GM23248 (cell line): ENCODE results near the gene IFNG.

Source experiments
- EZH2 ChIP-seq: fragments of 200-600 bp; sonication (generic); IDR thresholded peaks from 2 replicates; pipeline ENCODE4 v1.6.1; 2018; ENCODE audit warnings: antibody characterized with exemption, mild to moderate bottlenecking; ENCODE audit not compliant: insufficient read depth, poor library complexity, severe bottlenecking
- EZH2phosphoT487 ChIP-seq: fragments of 200-600 bp; sonication (generic); IDR thresholded peaks from 2 replicates; pipeline ENCODE4 v1.6.1; 2018; ENCODE audit warnings: antibody characterized with exemption, moderate library complexity, mild to moderate bottlenecking, low read depth; ENCODE audit not compliant: insufficient read depth

DNA sequence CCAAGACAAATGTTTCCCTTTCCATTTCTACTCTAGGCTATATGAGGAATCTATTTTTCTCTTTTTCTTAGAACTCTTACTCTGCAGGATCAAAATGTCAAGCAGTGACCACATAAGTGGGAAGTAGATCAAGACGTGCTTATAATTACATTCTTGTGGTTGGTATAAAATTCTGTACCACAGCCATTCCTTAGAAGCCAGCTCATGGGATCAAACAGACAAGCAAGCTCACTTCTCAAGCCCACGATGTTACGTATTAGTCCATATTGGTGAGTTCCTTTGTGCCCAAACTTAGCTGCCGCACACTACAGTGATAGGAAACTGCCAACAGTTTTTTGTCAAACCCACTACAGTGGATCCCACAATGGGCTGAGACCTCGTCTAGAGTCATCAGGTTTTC lies 53.4 kb downstream of the IFNG start:
- TF ChIP-seq EZH2 (no peak), EZH2phosphoT487 (no peak)
